Lower lobe of right lung (tissue), 2 donors: Measurements from ENCODE around the gene HTR1D. TPM values are rescaled to one million over a fixed set of nuclear protein-coding genes. Genes with fewer than 3 reads are reported as not detected.
"Not testable (repeated sequence)": the region's sequence is repeated elsewhere in the genome, so short reads cannot be mapped to it uniquely, and the experiment has no call there.

Experiments
- ATAC-seq, 2 donors: fragments of 200-7000 bp; cut with Tn5 transposase; one replicate each; pipeline ENCODE4 v1.9.1; 2020 to 2022; ENCODE audit warnings: mild to moderate bottlenecking in 2 of 2, moderate library complexity in 2 of 2
- DNase-seq: peaks from one replicate; pipeline ENCODE4 v3.0.0-alpha.2; 2020
- H3K27ac ChIP-seq: fragments of 200-600 bp; one replicate; pipeline ENCODE4 v1.8.0; 2022
- H3K27me3 ChIP-seq: fragments of 200-600 bp; one replicate; pipeline ENCODE4 v1.8.0; 2022; ENCODE audit warnings: low read depth
- H3K36me3 ChIP-seq: fragments of 200-600 bp; one replicate; pipeline ENCODE4 v1.8.0; 2022; ENCODE audit warnings: mild to moderate bottlenecking
- H3K4me1 ChIP-seq: fragments of 200-600 bp; one replicate; pipeline ENCODE4 v1.8.0; 2022
- H3K4me3 ChIP-seq: fragments of 200-600 bp; one replicate; pipeline ENCODE4 v1.8.0; 2022; ENCODE audit warnings: mild to moderate bottlenecking
- H3K9me3 ChIP-seq: fragments of 200-600 bp; one replicate; pipeline ENCODE4 v1.8.0; 2022
- CTCF ChIP-seq: fragments of 200-600 bp; IDR thresholded peaks from one replicate; pipeline ENCODE4 v1.8.0; 2022; ENCODE audit warnings: antibody characterized with exemption, mild to moderate bottlenecking
- intact Hi-C: fragments of 100-400 bp; cut with DNase I; formaldehyde crosslinking; loops from one replicate; pipeline ENCODE4 v1.11.0; 2022
- total RNA-seq: library from RNA; stranded (reverse); fragmentation: NEBNext Ultra II Directional; extraction: Animal tissue kit (Norgen Biotek cat#: 25700); gene quantifications from one replicate; pipeline ENCODE4 v1.2.1, GENCODE V29; 2021
- donor health status: DM: no; HTN: yes; CAD: no; lungs with severe emphysema.

Gene HTR1D
- total RNA-seq, 1 donor from 2014 or later: 1.1 TPM

- H3K27me3 ChIP-seq: peaks cover 6% of the 10 kb centered on the region
- intact Hi-C loops: no loop called here
- no peaks in the 10 kb centered on the region for H3K36me3 ChIP-seq
- H3K4me1 ChIP-seq: no peaks in the 10 kb centered on the region
- no peak overlapping the region for H3K27ac ChIP-seq
- H3K9me3 ChIP-seq: no peaks in the 10 kb centered on the region
- DNase-seq (no peak), ATAC-seq (no peak)
- no peak for TF ChIP-seq CTCF
- no peak overlapping the region for H3K4me3 ChIP-seq
Measured at GRCh38 chr1:23208527-23208926, 8.8 kb downstream of the HTR1D start.

- H3K4me1 ChIP-seq, H3K36me3 ChIP-seq, DNase-seq, ATAC-seq, H3K27me3 ChIP-seq, H3K4me3 ChIP-seq, H3K27ac ChIP-seq, H3K9me3 ChIP-seq, intact Hi-C loops: not testable (repeated sequence)
Measured at GRCh38 chr1:23207733-23208132, 9.6 kb downstream of the HTR1D start.

GRCh38 chr1:23202263-23202749 lies 15.0 kb downstream of the HTR1D start:
- H3K4me3 ChIP-seq: no peak overlapping the region
- no peaks in the 10 kb centered on the region for H3K27me3 ChIP-seq
- ATAC-seq (no peak), DNase-seq (no peak)
- H3K27ac ChIP-seq: no peak overlapping the region
- intact Hi-C loops: no loop called here
- no peak for TF ChIP-seq CTCF
- no peaks in the 10 kb centered on the region for H3K4me1 ChIP-seq
- no peaks in the 10 kb centered on the region for H3K36me3 ChIP-seq
- no peaks in the 10 kb centered on the region for H3K9me3 ChIP-seq

- H3K4me1 ChIP-seq: no peaks in the 10 kb centered on the region
- no peak for ATAC-seq
- no peaks in the 10 kb centered on the region for H3K9me3 ChIP-seq
- no peaks in the 10 kb centered on the region for H3K27me3 ChIP-seq
- no peak overlapping the region for H3K4me3 ChIP-seq
- no peak overlapping the region for H3K27ac ChIP-seq
- no peak for DNase-seq
- H3K36me3 ChIP-seq: no peaks in the 10 kb centered on the region
- intact Hi-C loops: no loop called here
- TF ChIP-seq CTCF: no peak
Measured at GRCh38 chr1:23200883-23201282, 16.4 kb downstream of the HTR1D start.

- Histone ChIP-seq H3K4me1 (no peaks in the 10 kb centered on the region), H3K9me3 (no peaks in the 10 kb centered on the region), H3K27me3 (no peaks in the 10 kb centered on the region), H3K4me3 (no peak overlapping the region), H3K36me3 (no peaks in the 10 kb centered on the region), H3K27ac (no peak overlapping the region)
- DNase-seq (no peak), ATAC-seq (no peak)
- TF ChIP-seq CTCF: no peak
- intact Hi-C loops: no loop called here
Measured at GRCh38 chr1:23198373-23198772, 18.9 kb downstream of the HTR1D start.

- Histone ChIP-seq H3K27ac (no peak overlapping the region), H3K4me1 (no peaks in the 10 kb centered on the region), H3K27me3 (no peaks in the 10 kb centered on the region), H3K36me3 (no peaks in the 10 kb centered on the region), H3K9me3 (no peaks in the 10 kb centered on the region), H3K4me3 (no peak overlapping the region)
- intact Hi-C loops: no loop called here
- DNase-seq: no peak
- no peak for TF ChIP-seq CTCF
- ATAC-seq: peak; percentile 87 to 89
Measured at GRCh38 chr1:23196627-23197328, 20.5 kb downstream of the HTR1D start.
